Liver (tissue), 9 donors: ENCODE data around the gene ZNF555. TPM values are rescaled to one million over a fixed set of nuclear protein-coding genes. Genes with fewer than 3 reads are reported as not detected.

Source experiments
- DNase-seq: peaks from one replicate; pipeline ENCODE4 v3.0.0-alpha.2; 2017; ENCODE audit warnings: low spot score
- H3K27ac ChIP-seq, 2 donors: one replicate each; pipeline ENCODE4 v1.7.0; 2013; ENCODE audit warnings: inconsistent platforms in 2 of 2, low read length in 2 of 2, control low read depth in 1 of 2, low read depth in 1 of 2, mild to moderate bottlenecking in 1 of 2
- H3K27me3 ChIP-seq, 4 donors: one replicate each; pipeline versions ENCODE4 v1.6.1 to v1.7.0; 2013; ENCODE audit warnings: low read length in 3 of 4, inconsistent platforms in 1 of 4, mild to moderate bottlenecking in 1 of 4, moderate library complexity in 1 of 4; ENCODE audit not compliant: control insufficient read depth in 4 of 4, insufficient read depth in 4 of 4
- H3K36me3 ChIP-seq, 4 donors: one replicate each; pipeline versions ENCODE4 v1.6.1 to v1.7.0; 2013; ENCODE audit warnings: low read length in 3 of 4, mild to moderate bottlenecking in 3 of 4, low read depth in 1 of 4, moderate library complexity in 1 of 4; ENCODE audit not compliant: control insufficient read depth in 4 of 4, insufficient read depth in 3 of 4
- H3K4me1 ChIP-seq, 4 donors: one replicate each; pipeline versions ENCODE4 v1.6.1 to v1.7.0; 2013; ENCODE audit warnings: low read length in 3 of 4, mild to moderate bottlenecking in 3 of 4, moderate library complexity in 1 of 4; ENCODE audit not compliant: control insufficient read depth in 4 of 4, insufficient read depth in 4 of 4
- H3K4me3 ChIP-seq, 3 donors: one replicate each; pipeline versions ENCODE4 v1.6.1 to v1.7.0; 2013; ENCODE audit warnings: low read length in 3 of 3, control low read depth in 1 of 3, low read depth in 1 of 3, mild to moderate bottlenecking in 1 of 3
- H3K9ac ChIP-seq, 2 donors: one replicate each; pipeline ENCODE4 v1.7.0; 2013; ENCODE audit warnings: low read length in 2 of 2, mild to moderate bottlenecking in 2 of 2, moderate library complexity in 2 of 2, control low read depth in 1 of 2, low read depth in 1 of 2
- H3K9me3 ChIP-seq, 4 donors: one replicate each; pipeline versions ENCODE4 v1.6.1 to v1.7.0; 2013; ENCODE audit warnings: low read length in 3 of 4; ENCODE audit not compliant: control insufficient read depth in 4 of 4
- EGR1 ChIP-seq, 2 donors: IDR thresholded peaks; 2 replicates each; pipeline ENCODE4 v1.6.1; 2016 to 2018; ENCODE audit warnings: antibody characterized with exemption in 2 of 2, low read depth in 2 of 2
- FOXA2 ChIP-seq: IDR thresholded peaks from 2 replicates; pipeline ENCODE4 v1.6.1; 2016; ENCODE audit warnings: antibody characterized with exemption
- GABPA ChIP-seq, 2 donors: IDR thresholded peaks in 1 of 2; conservative IDR thresholded peaks in 1 of 2; 2 replicates each; pipeline ENCODE4 v1.6.1; 2016; ENCODE audit warnings: antibody characterized with exemption in 2 of 2, mild to moderate bottlenecking in 1 of 2, moderate library complexity in 1 of 2
- HNF4A ChIP-seq, 2 donors: conservative IDR thresholded peaks; 2 replicates each; pipeline ENCODE4 v1.6.1; 2016; ENCODE audit warnings: antibody characterized with exemption in 2 of 2, mild to moderate bottlenecking in 2 of 2
- HNF4G ChIP-seq: IDR thresholded peaks from 2 replicates; pipeline ENCODE4 v1.6.1; 2016; ENCODE audit warnings: antibody characterized with exemption
- JUND ChIP-seq, 2 donors: IDR thresholded peaks; 2 replicates each; pipeline ENCODE4 v1.6.1; 2016; ENCODE audit warnings: antibody characterized with exemption in 2 of 2
- NR2F2 ChIP-seq: IDR thresholded peaks from 2 replicates; pipeline ENCODE4 v1.6.1; 2016; ENCODE audit warnings: antibody characterized with exemption
- RAD21 ChIP-seq, 2 donors: IDR thresholded peaks; 2 replicates each; pipeline ENCODE4 v1.6.1; 2016; ENCODE audit warnings: antibody characterized with exemption in 2 of 2, mild to moderate bottlenecking in 2 of 2
- RXRA ChIP-seq, 2 donors: IDR thresholded peaks; 2 replicates each; pipeline ENCODE4 v1.6.1; 2017 to 2018; ENCODE audit warnings: antibody characterized with exemption in 2 of 2, mild to moderate bottlenecking in 1 of 2
- SP1 ChIP-seq: IDR thresholded peaks from 2 replicates; pipeline ENCODE4 v1.6.1; 2018; ENCODE audit warnings: antibody characterized with exemption, mild to moderate bottlenecking
- TAF1 ChIP-seq: conservative IDR thresholded peaks from 2 replicates; pipeline ENCODE4 v1.6.1; 2016; ENCODE audit warnings: antibody characterized with exemption, mild to moderate bottlenecking
- YY1 ChIP-seq: IDR thresholded peaks from 2 replicates; pipeline ENCODE4 v1.6.1; 2016; ENCODE audit warnings: antibody characterized with exemption, mild to moderate bottlenecking
- WGBS: extraction: QIAGEN DNeasy Blood & Tissue Kit; methylation state at CpG from one replicate; pipeline ENCODE4 v1.1.7; 2013; 5-methylcytosine and 5-hydroxymethylcytosine counted together
- polyA plus RNA-seq, 2 donors: library from polyadenylated mRNA; stranded (reverse) in 1 of 2; unstranded in 1 of 2; fragments of 200-250 nt in 1 of 2; fragments of >200 nt in 1 of 2; fragmentation: Nextera tagmentation in 1 of 2; extraction: Ambion mirVana in 1 of 2; gene quantifications; one replicate each; pipeline versions ENCODE4 v1.2.1 to v1.2.3, GENCODE V29; 2013 to 2015
- total RNA-seq, 2 donors: library from RNA; depleted of rRNA; stranded (reverse); fragments of >200 nt; gene quantifications; one replicate each; pipeline ENCODE4 v1.2.3, GENCODE V29; 2014
- TF ChIP-seq, protein P1 (sequence below): IDR thresholded peaks from 2 replicates; pipeline ENCODE4 v1.6.1; 2016; ENCODE audit warnings: antibody characterized with exemption, mild to moderate bottlenecking
- TF ChIP-seq, protein P2 (sequence below): IDR thresholded peaks from 2 replicates; pipeline ENCODE4 v1.6.1; 2016; ENCODE audit warnings: antibody characterized with exemption
- TF ChIP-seq, protein P3 (sequence below): IDR thresholded peaks from 2 replicates; pipeline ENCODE4 v1.6.1; 2016; ENCODE audit warnings: antibody characterized with exemption
- TF ChIP-seq, protein P4 (sequence below): fragments of 150-350 bp; IDR thresholded peaks from 2 replicates; pipeline ENCODE4 v1.5.1; 2017; ENCODE audit warnings: improper control_type of control experiment, low read depth, low read length; ENCODE audit not compliant: missing input control
- donor health status: healthy.
- donor health status: healthy.
- donor health status: healthy.
- donor health status: healthy.
- donor health status: healthy.

Gene ZNF555
- total and polyA plus RNA-seq, 4 donors, result 1.3 to 2.8 (median 2.2) TPM

DNA sequence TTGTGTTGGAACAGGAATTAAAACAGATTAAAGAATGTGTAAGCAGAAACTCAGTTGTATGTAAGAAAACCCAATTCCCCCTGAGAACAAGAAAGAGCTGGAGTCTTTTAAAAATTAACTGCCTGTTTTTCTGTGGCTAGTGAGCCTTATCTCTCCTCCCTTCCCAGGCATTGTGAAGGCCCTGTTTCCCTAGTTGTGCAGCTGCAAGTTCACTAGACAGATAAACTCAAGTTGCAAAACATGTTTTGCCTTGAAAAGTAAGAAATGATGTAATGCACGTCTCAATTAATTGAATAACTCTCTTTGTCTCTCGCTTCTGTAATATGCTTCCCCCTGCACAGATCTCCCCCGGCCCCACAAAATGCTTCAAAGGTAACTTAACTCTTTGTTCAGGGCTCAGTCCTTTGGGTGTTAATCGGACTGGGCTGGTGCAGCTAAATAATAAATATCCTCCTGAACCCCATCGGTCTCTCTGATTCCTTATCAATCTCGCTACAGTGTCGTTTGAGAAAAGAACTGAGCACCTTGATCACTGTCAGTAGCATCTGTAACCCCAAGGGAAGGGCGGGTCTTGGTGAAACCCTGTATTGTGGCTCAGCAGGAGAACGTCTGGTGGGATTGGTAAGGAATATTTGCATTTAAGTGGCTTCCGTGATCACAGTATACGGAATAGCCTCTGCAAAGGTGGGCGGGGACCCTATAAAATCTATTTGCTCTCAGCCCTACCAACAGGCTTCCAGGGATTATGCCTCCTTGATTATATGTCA lies 24.2 kb downstream of the ZNF555 start:
- Histone ChIP-seq H3K4me3 (no peak overlapping the region), H3K4me1 (no peaks in the 10 kb centered on the region), H3K9me3 (peaks cover 0 to 6% (median 5%) of the 10 kb centered on the region in 4 donors), H3K27me3 (no peaks in the 10 kb centered on the region), H3K9ac (no peak overlapping the region), H3K27ac (no peak overlapping the region), H3K36me3 (no peaks in the 10 kb centered on the region)
- TF ChIP-seq RAD21 (IDR thresholded peaks at IDR 0.05), result no peak
- TF ChIP-seq HNF4G, result no peak
- no peak for TF ChIP-seq FOXA2
- no peak for TF ChIP-seq HNF4A (conservative IDR thresholded peaks at IDR 0.05)
- TF ChIP-seq YY1, result no peak
- TF ChIP-seq, protein P1, sequence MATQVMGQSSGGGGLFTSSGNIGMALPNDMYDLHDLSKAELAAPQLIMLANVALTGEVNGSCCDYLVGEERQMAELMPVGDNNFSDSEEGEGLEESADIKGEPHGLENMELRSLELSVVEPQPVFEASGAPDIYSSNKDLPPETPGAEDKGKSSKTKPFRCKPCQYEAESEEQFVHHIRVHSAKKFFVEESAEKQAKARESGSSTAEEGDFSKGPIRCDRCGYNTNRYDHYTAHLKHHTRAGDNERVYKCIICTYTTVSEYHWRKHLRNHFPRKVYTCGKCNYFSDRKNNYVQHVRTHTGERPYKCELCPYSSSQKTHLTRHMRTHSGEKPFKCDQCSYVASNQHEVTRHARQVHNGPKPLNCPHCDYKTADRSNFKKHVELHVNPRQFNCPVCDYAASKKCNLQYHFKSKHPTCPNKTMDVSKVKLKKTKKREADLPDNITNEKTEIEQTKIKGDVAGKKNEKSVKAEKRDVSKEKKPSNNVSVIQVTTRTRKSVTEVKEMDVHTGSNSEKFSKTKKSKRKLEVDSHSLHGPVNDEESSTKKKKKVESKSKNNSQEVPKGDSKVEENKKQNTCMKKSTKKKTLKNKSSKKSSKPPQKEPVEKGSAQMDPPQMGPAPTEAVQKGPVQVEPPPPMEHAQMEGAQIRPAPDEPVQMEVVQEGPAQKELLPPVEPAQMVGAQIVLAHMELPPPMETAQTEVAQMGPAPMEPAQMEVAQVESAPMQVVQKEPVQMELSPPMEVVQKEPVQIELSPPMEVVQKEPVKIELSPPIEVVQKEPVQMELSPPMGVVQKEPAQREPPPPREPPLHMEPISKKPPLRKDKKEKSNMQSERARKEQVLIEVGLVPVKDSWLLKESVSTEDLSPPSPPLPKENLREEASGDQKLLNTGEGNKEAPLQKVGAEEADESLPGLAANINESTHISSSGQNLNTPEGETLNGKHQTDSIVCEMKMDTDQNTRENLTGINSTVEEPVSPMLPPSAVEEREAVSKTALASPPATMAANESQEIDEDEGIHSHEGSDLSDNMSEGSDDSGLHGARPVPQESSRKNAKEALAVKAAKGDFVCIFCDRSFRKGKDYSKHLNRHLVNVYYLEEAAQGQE, result no peak
- TF ChIP-seq TAF1, result no peak
- TF ChIP-seq, protein P2, sequence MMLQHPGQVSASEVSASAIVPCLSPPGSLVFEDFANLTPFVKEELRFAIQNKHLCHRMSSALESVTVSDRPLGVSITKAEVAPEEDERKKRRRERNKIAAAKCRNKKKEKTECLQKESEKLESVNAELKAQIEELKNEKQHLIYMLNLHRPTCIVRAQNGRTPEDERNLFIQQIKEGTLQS, result no peak
- TF ChIP-seq NR2F2, result no peak
- TF ChIP-seq JUND (IDR thresholded peaks at IDR 0.05), result no peak
- no peak for TF ChIP-seq EGR1 (IDR thresholded peaks at IDR 0.05; ENCODE audit: low read depth in 2 of 2)
- no peak for TF ChIP-seq GABPA (IDR thresholded peaks at IDR 0.05 in 1 of 2, conservative IDR thresholded peaks at IDR 0.05 in 1 of 2)
- TF ChIP-seq SP1, result no peak
- TF ChIP-seq RXRA (IDR thresholded peaks at IDR 0.05), result no peak
- TF ChIP-seq, protein P3, sequence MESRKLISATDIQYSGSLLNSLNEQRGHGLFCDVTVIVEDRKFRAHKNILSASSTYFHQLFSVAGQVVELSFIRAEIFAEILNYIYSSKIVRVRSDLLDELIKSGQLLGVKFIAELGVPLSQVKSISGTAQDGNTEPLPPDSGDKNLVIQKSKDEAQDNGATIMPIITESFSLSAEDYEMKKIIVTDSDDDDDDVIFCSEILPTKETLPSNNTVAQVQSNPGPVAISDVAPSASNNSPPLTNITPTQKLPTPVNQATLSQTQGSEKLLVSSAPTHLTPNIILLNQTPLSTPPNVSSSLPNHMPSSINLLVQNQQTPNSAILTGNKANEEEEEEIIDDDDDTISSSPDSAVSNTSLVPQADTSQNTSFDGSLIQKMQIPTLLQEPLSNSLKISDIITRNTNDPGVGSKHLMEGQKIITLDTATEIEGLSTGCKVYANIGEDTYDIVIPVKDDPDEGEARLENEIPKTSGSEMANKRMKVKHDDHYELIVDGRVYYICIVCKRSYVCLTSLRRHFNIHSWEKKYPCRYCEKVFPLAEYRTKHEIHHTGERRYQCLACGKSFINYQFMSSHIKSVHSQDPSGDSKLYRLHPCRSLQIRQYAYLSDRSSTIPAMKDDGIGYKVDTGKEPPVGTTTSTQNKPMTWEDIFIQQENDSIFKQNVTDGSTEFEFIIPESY, result no peak
- TF ChIP-seq, protein P4, sequence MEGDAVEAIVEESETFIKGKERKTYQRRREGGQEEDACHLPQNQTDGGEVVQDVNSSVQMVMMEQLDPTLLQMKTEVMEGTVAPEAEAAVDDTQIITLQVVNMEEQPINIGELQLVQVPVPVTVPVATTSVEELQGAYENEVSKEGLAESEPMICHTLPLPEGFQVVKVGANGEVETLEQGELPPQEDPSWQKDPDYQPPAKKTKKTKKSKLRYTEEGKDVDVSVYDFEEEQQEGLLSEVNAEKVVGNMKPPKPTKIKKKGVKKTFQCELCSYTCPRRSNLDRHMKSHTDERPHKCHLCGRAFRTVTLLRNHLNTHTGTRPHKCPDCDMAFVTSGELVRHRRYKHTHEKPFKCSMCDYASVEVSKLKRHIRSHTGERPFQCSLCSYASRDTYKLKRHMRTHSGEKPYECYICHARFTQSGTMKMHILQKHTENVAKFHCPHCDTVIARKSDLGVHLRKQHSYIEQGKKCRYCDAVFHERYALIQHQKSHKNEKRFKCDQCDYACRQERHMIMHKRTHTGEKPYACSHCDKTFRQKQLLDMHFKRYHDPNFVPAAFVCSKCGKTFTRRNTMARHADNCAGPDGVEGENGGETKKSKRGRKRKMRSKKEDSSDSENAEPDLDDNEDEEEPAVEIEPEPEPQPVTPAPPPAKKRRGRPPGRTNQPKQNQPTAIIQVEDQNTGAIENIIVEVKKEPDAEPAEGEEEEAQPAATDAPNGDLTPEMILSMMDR, result no peak
- no peak for DNase-seq
- whole genome bisulfite sequencing, result 40% methylated on average over 12 of the region's 12 CpGs
